HG02623 (cell line): Measurements from ENCODE around the gene VWDE.

Source experiments
- ATAC-seq: cut with Tn5 transposase; IDR thresholded peaks from one replicate; pipeline ENCODE4 v1.9.1; 2021; ENCODE audit warnings: moderate library complexity; ENCODE audit not compliant: unreplicated experiment

VWDE gene

DNA sequence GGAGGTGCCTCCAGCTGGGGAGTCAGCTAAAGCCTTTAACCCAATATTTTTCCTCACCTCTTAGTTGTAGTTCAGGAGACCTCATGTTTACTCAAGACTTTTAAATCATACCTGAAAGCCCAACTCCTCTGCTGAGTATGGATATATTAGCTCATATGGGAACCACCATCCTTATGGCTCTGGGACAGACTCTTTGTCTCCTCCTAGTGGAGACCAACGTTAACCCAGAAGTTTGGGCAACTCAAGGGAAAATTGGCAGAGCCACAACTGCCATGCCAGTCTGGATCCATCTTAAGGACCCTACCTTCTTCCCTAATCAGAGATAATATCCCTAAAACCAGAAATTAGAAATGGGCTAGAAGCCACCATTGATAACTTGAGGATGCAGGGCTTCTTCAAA is 111.8 kb downstream of the VWDE start:
- ATAC-seq, result no peak

DNA sequence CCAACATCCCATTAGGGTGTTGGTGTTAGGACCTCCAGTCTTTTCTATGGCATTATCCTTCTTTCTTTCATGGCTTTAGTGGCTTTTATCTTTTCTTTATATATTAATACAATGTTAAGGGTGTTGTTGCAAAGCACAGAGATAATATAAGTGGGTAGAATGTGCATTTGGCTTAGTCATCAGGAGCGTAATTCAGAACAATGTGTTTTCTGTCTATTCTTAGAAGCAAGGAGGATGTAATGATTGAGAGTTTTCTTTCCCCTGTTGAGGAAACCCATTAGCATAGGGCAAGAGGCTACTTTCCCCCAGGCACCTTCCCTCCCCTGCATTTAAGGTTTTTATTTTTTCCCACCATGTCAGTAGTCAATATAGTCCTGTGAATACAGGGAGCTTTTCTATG is 112.9 kb downstream of the VWDE start:
- no peak for ATAC-seq

DNA sequence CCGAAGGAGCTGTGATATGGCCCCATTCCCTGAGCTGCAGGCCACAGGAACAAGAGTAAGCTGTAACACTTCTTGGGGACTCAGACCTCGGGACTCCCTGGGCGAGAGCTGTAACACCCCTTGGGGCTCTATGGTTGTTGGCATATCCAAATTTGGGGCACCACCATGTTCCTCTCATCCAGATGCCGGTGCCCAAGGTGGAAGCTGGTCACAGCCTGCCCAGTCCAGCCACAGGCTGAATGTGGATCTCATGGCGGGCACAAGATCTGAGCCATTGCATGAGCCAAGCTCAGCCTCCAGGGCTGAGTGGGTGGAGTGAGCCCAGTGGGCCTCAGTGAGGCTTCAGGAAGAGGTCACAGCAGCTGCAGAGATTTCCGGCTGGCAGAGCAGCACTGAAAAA is 113.7 kb downstream of the VWDE start:
- no peak for ATAC-seq

DNA sequence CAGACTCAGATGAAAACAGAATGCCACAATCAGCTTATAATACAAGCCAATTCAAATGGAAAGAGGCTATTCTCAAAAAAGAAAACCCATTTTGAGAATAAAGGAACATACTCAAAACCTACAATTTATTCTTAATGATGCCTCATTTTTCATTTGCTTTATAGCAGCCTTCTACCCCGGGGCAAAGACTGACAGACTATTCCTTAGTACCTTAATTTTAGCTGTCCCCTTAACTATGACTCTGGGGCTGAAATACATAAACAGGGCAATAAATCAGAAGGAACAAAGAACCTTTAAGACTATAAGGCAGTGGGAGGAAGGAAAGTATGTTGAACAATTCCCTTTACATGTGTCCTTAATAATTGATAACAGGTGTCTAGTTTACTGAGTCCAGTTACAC is 115.8 kb downstream of the VWDE start:
- ATAC-seq, result no peak

DNA sequence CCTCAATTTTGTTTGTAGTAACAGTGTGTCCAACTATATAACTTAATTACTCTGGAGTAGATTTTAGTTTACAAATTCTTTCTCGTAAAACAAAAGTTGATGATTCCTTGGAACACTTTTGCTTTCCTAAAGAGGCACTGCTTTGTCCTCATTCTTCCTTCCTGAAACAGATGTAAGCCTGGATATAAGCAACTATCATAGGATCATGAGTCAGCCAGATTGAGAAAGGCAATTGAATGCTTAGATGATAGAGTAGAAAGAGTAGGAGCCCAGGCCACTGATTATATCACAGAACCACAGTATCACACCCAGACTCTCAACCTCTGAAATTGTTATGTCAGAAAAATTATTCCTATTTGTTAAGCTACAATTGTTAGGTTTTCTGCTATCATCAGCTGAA is 122.6 kb downstream of the VWDE start:
- ATAC-seq, result no peak
